ENCODE measurements around the gene PRICKLE3. TPM values are rescaled to one million over a fixed set of nuclear protein-coding genes. Genes with fewer than 3 reads are reported as not detected.
"Not testable (repeated sequence)": the region's sequence is repeated elsewhere in the genome, so short reads cannot be mapped to it uniquely, and the experiment has no call there.

PRICKLE3 gene
- total RNA-seq, 1 experiment from 2014 or later: 3.4 TPM

DNA sequence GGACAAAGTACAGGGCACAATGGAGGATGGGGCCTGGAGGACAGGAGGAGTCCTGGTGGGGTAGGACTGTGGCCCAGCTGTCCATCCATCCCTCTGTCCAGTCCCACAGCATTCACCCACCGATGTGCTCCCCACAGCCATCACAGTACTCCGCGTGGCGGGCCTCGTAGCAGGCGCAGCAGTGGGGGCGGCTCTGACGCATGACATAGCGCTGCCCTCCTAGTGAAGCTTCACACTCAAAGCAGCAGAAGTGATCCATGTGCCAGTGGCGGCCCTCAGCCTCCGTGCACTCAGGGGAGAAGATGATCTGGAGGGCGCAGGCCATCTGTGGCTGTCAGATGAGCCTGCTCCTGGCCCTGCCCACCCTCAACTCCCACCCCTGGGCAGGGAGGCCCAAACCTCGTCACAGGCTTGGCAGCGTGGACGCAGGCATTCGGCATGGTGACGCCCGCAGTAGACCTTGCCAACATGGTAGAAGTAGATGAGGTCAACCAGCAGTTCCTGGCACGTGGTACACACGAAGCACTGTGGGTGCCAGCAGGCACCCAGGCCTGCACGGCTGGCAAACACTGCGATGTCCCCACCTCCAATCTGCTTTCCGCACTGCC, 8.2 kb downstream of the PRICKLE3 start:
- no peaks in the 10 kb centered on the region for H3K9me3 ChIP-seq (replicated peaks)
- DNase-seq: no peak
- no peaks in the 10 kb centered on the region for H3K27me3 ChIP-seq
- H3K4me1 ChIP-seq: no peaks in the 10 kb centered on the region
- no peak overlapping the region for H3K4me3 ChIP-seq
- H3K36me3 ChIP-seq: peaks cover 7% of the 10 kb centered on the region; the same call in 1 of the 2 replicates
- no peak overlapping the region for H3K27ac ChIP-seq

DNA sequence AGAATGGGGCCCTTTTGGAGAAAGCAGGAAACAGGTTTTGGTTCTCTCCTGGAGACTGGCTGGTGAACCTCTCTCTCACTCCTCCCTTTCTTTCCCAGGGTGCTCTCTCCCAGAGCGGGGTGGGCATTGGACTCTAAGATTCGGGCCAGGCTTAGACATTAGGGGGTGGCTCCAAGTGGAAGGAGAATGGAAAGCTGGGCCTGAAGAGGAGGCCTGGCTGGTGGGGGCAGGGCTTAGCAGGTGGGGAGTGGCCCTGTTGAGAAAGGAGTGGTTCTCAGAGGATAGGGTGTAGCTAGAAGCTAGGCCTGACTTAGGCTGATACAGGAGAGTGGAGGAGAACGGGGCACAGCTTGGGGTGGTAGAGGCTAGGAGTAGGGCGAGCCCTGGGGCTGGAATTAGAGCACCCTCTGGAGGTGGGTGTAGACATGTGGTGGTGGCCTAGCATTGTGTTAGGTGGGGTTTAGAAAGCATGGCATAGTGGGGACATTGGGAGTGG, 8.8 kb downstream of the PRICKLE3 start:
- H3K27ac ChIP-seq: no peak overlapping the region
- no peaks in the 10 kb centered on the region for H3K27me3 ChIP-seq
- no peaks in the 10 kb centered on the region for H3K9me3 ChIP-seq (replicated peaks)
- no peak overlapping the region for H3K4me3 ChIP-seq
- peaks cover 7% of the 10 kb centered on the region; the same call in 1 of the 2 replicates for H3K36me3 ChIP-seq
- no peaks in the 10 kb centered on the region for H3K4me1 ChIP-seq
- no peak for DNase-seq

DNA sequence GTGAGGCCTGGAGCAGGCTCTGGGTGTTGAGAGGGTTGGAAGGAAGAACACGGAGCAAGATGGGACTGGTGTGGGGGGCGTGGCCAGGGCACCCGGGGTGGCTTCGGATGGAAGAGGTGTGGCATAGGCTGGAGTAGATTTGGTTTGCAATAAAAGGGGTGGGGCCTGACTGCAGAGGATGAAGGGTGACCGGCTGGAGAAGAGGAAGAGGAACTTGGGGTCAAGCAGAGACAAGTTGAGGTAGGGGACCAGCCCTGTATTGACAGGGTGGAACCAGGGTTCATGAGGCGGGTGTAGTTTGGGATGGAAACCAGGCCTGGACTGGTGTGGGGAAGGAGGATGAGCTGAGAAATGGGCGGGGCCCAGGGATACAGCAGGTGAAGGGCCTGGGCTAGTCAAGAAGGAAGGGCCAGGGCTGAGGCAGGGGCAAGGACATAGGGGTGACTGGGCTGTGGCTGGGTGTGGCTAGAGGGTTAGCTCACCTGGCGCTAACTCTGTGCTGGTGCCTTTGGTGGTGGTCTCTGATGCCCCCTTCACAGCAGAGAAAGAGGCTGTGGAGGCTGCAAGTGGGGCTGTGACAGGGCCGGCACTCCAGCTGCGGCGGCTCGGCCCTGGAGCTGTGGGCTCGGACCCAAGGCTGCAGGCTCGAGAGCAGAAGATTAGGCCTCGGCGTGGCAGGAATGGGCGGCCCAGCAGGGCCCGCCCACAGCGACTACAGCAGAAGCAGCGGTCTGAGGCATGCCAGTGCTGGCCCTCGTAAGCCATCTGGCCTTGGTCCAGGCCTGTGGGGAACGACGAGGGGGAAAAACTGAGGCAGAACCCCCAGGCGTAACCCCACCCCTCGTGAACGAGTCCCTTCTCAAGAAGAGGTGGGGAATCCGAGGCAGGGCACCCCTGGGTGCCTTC, 9.5 kb downstream of the PRICKLE3 start:
- no peaks in the 10 kb centered on the region for H3K27me3 ChIP-seq
- no peaks in the 10 kb centered on the region for H3K9me3 ChIP-seq (replicated peaks)
- no peaks in the 10 kb centered on the region for H3K4me1 ChIP-seq
- no peak overlapping the region for H3K4me3 ChIP-seq
- H3K36me3 ChIP-seq: peaks cover 7% of the 10 kb centered on the region; the same call in 1 of the 2 replicates
- no peak overlapping the region for H3K27ac ChIP-seq
- DNase-seq: no peak

DNA sequence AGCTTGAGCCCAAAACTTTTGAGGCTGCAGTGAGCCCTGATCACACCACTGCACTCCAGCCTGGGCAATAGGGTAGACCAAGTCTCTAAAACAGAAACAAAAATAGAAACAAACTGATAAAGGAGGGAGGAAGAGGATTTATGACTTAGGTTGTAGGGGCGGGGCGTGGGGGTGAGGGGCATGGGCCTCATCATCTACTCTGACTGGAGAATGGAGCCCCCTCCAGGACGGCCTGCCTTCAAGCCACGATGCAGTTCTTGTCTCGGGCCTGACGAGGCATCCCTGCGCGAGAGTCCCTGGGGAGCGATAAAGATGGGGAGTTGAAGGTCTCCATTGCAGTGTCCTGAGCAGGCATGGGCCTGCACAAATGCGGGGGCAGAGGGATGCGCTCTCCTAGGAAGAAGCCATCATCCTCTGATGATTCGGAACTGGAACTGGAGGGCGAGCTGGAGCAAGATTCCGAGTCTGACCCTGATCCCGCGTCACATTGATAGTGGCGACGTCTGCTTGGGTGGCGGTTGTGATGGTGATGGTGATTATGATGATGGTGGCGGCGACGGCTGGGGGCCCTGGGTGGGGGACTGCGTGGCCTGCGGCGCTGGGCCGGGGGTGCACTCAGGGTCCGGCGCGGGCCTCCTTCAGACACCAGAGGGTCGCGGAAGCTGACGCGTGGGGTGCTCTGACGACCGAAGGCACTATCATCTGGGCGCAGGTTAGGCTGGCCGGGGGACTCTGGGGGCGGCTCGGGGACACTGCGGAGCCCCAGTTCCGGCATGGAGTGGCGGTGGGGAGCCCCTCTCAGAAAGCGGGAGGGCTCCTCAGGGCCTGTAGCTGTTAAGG, 10.5 kb downstream of the PRICKLE3 start:
- H3K27me3 ChIP-seq: no peaks in the 10 kb centered on the region
- DNase-seq: no peak
- no peak overlapping the region for H3K4me3 ChIP-seq
- no peaks in the 10 kb centered on the region for H3K9me3 ChIP-seq (replicated peaks)
- H3K36me3 ChIP-seq: peaks cover 7% of the 10 kb centered on the region; the same call in 1 of the 2 replicates
- H3K4me1 ChIP-seq: no peaks in the 10 kb centered on the region
- H3K27ac ChIP-seq: no peak overlapping the region

DNA sequence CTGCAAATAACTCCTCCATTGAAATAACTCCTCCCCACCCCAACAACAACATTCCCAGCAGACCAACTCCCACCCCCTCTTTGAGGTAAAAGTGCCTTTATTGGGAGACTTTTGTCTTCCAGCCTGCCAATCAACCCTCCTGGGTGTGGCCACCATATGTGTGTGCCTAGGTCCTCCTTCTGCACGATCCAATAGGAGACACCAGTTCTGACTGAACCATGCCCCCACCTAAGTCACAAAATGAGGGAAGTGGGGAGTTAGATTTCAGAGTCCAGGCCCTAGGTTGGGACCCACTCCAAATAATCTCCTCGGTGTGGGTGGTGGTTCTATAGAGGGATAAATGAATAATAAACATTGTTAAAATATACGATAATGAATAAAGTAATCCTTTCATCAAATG, 11.4 kb downstream of the PRICKLE3 start:
- no peaks in the 10 kb centered on the region for H3K27me3 ChIP-seq
- H3K4me3 ChIP-seq: no peak overlapping the region
- no peak overlapping the region for H3K27ac ChIP-seq
- no peaks in the 10 kb centered on the region for H3K9me3 ChIP-seq (replicated peaks)
- H3K4me1 ChIP-seq: no peaks in the 10 kb centered on the region
- H3K36me3 ChIP-seq: peaks cover 7% of the 10 kb centered on the region; the same call in 1 of the 2 replicates
- DNase-seq: no peak

DNA sequence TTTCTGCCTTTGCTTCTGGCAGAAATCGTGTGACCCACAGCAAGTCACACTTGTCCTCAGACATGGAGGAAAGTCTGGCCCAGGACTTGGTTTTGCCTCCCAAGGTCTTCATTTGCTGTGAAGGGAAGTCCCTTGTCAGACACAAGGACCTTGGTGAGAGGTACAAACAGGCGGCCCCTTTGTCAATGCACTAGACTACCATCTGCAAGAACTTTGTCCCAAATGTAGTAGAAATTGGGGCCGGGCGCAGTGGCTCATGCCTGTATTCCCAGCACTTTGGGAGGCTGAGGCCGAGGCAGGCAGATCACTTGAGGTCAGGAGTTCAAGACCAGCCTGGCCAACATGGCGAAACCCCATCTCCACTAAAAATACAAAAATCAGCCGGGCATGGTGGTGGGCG, 12.6 kb downstream of the PRICKLE3 start:
- DNase-seq; H3K27me3 ChIP-seq; H3K4me1 ChIP-seq; H3K27ac ChIP-seq; H3K36me3 ChIP-seq; H3K4me3 ChIP-seq; H3K9me3 ChIP-seq (replicated peaks): not testable (repeated sequence)

DNA sequence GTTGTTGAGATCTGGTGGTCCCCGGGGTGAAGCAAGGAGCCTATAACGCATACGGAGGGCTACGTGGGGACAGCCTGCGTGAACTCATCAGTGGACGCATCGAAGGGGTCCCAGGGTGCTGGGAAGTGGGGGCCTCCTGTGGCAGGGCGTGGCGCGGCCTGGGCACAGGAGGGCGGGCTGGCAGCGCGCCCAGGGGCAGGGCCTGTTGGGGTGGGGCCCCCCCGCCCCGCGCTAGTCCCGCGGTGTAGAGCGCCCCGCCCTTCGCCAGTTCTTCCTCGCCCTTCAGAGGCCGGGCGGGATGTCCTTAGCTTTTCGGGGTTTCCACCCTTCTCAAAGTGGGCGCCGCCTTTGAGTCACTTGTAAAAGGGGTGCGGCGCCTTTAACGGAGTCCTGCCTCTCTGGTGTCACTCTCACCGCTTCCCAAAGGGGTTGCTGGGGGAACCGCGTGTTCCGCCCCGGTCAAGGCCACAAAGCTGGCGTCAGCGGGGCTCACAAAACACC, 13.8 kb downstream of the PRICKLE3 start:
- Histone ChIP-seq H3K27me3 (no peaks in the 10 kb centered on the region), H3K27ac (peak overlapping the region; percentile 91), H3K4me1 (no peaks in the 10 kb centered on the region), H3K4me3 (peak overlapping the region; percentile 81), H3K9me3 (replicated peaks) (no peaks in the 10 kb centered on the region), H3K36me3 (peaks cover 7% of the 10 kb centered on the region; the same call in 1 of the 2 replicates)
- DNase-seq: peak; percentile 51 to 56

DNA sequence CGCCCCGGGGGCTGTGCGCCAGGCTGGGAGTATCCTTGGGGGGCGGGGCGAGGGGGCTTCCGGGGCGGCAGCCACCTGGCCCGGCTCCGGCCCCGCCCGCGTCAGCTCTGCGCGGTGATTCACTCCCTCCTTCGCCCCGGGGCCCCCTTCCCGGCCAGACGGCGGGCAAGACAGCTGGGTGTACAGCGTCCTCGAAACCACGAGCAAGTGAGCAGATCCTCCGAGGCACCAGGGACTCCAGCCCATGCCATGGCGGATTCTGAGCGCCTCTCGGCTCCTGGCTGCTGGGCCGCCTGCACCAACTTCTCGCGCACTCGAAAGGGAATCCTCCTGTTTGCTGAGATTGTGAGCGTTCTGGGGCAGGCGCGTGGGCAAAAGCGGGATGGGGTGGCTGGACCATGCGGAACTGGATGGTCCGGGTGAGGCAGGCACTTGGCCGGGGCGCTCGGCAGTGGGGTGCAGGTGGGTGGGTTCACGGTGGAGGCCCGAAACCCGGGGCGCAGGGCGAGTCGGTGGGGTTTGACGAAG, 14.4 kb downstream of the PRICKLE3 start, which contains the start of gene PLP2:
TSS of gene PLP2 (plus strand) at position 147 of the 528 bp plus-strand sequence. CDS start at position 250, 103 bp downstream.
- peak within 1 kb of the TSS; percentile 81 for H3K4me3 ChIP-seq
- peaks cover 7% of the 10 kb centered on the region; the same call in 1 of the 2 replicates for H3K36me3 ChIP-seq
- H3K9me3 ChIP-seq (replicated peaks): no peaks in the 10 kb centered on the region
- H3K4me1 ChIP-seq: no peaks in the 10 kb centered on the region
- no peaks in the 10 kb centered on the region for H3K27me3 ChIP-seq
- DNase-seq: peak; percentile 67 to 69
- H3K27ac ChIP-seq: peak within 1 kb of the TSS; percentile 91

DNA sequence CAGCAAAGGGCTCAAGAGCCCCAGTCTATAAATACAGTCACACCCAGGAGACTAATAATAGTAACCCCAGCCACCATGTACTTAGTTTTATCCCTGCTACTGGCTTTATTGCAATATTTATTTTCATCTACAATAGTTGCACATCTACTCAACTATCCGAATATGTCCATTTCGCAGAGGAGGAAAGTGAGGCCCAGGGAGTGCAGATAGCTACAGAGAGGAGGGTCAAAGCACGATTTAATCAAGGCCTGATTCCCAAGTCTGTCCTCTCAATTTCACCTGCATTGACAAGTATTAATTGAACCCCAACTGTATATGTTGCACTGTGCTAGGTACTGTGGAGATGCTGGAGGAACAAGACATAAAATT, 18.4 kb downstream of the PRICKLE3 start:
- Histone ChIP-seq H3K4me3 (no peak overlapping the region), H3K4me1 (no peaks in the 10 kb centered on the region), H3K27me3 (no peaks in the 10 kb centered on the region), H3K27ac (no peak overlapping the region), H3K9me3 (replicated peaks) (no peaks in the 10 kb centered on the region), H3K36me3 (no peaks in the 10 kb centered on the region)
- no peak for DNase-seq

DNA sequence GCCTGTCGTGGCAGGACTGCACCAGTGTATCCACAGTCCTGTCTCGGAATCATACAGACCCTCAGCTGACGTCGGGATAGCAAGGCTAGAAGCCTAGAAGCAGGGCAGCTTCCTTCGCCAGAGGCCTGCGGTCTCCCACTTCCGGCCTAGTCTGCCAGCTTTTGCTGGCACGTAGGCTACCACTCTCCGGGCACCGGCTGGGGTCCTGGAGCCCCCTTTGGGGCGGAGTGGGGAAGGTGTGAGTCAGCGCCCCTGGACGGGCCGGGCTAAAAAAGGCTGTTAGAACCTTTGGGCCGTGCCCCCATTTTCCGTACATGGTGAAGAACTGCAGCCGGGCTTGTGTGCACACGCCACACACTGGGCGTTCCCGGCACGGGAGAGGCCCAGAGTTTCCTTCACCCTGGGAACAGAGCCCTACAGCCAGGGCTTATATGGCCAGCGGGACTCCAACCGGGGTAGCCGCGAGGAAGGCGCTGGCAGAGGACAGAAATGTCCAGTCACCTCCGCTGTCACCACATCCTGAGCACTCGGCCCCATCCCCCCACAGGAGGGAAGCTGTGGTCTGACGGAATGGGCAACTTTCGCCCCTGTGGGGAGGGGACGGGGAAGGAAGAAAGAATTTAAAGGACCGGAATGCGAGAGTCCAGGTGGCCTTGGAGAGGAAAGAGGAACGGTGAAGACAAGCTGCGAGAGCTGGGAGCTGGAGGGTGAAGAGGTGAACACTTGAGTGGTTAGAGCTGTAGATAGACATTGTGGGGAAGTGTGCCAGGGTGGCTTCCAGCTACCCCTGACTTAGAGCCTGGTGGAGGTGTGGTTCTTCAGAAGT, 19.0 kb downstream of the PRICKLE3 start:
- no peak for DNase-seq

DNA sequence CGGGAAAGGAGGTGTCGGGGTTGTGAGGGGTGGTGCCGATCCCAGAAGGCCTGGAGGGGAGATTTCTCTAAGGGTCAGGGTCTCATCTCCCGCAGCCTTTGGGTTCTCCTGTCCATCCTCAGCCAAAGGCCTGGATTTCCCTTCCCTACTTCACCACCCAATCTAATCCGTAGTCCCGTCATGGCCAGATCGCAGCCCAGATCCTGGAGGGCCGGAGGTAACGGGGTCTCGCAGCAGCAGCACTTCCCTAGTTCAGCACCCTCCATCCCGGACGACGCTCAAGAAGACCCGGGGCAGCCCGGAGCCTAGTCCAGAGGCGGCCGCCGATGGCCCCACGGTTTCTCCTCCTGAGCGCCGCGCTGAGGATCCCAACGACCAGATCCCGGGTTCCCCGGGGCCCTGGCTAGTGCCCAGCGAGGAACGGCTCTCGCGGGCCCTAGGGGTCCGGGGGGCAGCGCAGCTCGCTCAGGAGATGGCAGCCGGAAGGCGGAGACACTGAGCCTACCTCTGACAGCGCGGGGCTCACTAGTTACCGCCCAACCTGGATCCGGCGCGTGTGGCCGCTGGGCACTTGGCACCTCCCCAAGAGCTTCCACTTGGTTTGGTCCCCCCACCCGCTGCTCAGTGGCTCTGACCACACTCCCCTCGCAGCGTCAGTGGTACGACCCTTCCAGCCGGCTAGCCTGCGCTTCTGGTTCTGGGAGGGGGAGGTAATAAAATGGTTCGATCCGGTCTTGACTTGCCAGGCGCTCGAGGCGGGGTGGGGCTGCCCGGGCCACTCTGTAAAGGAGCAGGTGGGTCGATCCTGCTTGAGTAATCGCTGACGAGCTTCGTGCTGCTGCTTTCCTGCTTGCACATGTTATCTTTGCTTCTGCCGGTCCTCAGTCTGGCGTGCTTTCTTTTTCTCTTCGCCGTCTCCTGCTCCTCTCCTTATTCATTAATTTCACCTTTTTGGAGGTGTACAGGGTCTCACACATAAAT, 20.0 kb downstream of the PRICKLE3 start:
- H3K4me3 ChIP-seq: no peak overlapping the region
- DNase-seq: no peak
- H3K27me3 ChIP-seq: no peaks in the 10 kb centered on the region
- H3K27ac ChIP-seq: no peak overlapping the region
- H3K4me1 ChIP-seq: no peaks in the 10 kb centered on the region
- no peaks in the 10 kb centered on the region for H3K36me3 ChIP-seq
- H3K9me3 ChIP-seq (replicated peaks): no peaks in the 10 kb centered on the region

More for the DNA sequence above, 19.0 kb downstream of the PRICKLE3 start:
- H3K27ac ChIP-seq: no peak overlapping the region
- H3K9me3 ChIP-seq (replicated peaks): no peaks in the 10 kb centered on the region
- no peaks in the 10 kb centered on the region for H3K36me3 ChIP-seq
- no peaks in the 10 kb centered on the region for H3K27me3 ChIP-seq
- no peaks in the 10 kb centered on the region for H3K4me1 ChIP-seq
- no peak overlapping the region for H3K4me3 ChIP-seq

DNA sequence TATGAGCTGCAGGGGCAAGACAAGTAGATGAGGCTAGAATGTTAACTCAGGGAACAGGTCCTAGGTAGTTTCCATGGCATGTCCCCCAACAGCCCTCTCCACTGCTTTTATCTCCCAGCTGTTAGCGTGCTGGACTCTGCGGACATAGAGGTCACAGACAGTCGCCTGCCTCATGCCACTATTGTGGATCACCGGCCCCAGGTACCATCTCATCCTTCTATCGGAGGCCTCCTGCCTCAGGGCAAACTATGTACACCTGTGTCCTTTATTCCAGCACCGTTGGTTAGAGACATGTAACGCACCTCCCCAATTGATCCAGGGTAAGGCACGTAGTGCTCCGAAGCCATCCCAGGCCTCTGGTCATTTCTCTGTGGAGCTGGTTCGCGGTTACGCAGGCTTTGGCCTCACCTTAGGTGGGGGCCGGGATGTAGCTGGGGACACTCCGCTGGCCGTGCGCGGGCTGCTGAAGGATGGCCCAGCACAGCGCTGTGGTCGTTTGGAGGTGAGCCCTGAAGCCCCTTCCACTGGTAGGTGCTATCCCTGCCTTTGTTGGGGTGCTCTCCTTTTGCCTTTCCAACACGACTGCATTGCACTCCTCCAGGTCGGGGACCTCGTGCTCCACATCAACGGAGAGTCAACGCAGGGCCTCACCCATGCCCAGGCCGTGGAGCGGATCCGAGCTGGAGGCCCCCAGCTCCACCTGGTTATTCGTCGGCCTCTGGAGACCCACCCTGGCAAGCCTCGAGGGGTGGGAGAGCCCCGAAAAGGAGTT, 21.4 kb downstream of the PRICKLE3 start:
- Histone ChIP-seq H3K4me1 (no peaks in the 10 kb centered on the region), H3K36me3 (no peaks in the 10 kb centered on the region), H3K4me3 (no peak overlapping the region), H3K27me3 (no peaks in the 10 kb centered on the region), H3K9me3 (replicated peaks) (no peaks in the 10 kb centered on the region), H3K27ac (no peak overlapping the region)
- DNase-seq: no peak
